Measurements from ENCODE around the gene KCNIP4. TPM values are rescaled to one million over a fixed set of nuclear protein-coding genes. Genes with fewer than 3 reads are reported as not detected.

KCNIP4 gene
- total and polyA plus RNA-seq, 2 experiments from 2014 or later, result 0.14 to 0.63 TPM

GRCh38 chr4:20831746-20832145 lies 1116.8 kb downstream of the KCNIP4 start:
- ATAC-seq, result no peak
- Histone ChIP-seq H3K9me2 (ENCODE audit: insufficient read depth) (peaks cover 4% of the 10 kb centered on the region; the same call in 1 of the 2 replicates), H3F3A (replicated peaks; ENCODE audit: low read depth) (no peaks in the 10 kb centered on the region), H3K4me2 (no peak overlapping the region), H3K27me3 (ENCODE audit: insufficient read depth) (no peaks in the 10 kb centered on the region), H4K20me1 (replicated peaks; ENCODE audit: insufficient read depth) (no peaks in the 10 kb centered on the region), H3K4me3 (no peak overlapping the region), H2AFZ (no peak overlapping the region), H3K4me1 (ENCODE audit: insufficient read depth) (no peaks in the 10 kb centered on the region), H3K27ac (ENCODE audit: low read depth) (no peak overlapping the region), H3K79me2 (replicated peaks; ENCODE audit: insufficient read depth) (no peaks in the 10 kb centered on the region), H3K36me3 (ENCODE audit: insufficient read depth) (no peaks in the 10 kb centered on the region)
- DNase-seq (ENCODE audit: low spot score), result no peak
- H3K36me3 Mint-ChIP-seq (ENCODE audit: low read depth), result no peaks in the 10 kb centered on the region
- H3K4me1 Mint-ChIP-seq, result no peaks in the 10 kb centered on the region; the same call in 2 of the 3 replicates
- no peak overlapping the region for H3K4me3 Mint-ChIP-seq
- TF ChIP-seq ETS1 (IDR thresholded peaks at IDR 0.05) (no peak), REST (IDR thresholded peaks at IDR 0.05; ENCODE audit: unreplicated experiment) (no peak), ZNF114 (CRISPR knock-in tag; IDR thresholded peaks at IDR 0.05) (no peak), EZH2phosphoT487 (IDR thresholded peaks at IDR 0.05; ENCODE audit: unreplicated experiment) (no peak), STAT1 (IDR thresholded peaks at IDR 0.05; ENCODE audit: unreplicated experiment) (no peak), NANOG (IDR thresholded peaks at IDR 0.05; ENCODE audit: borderline replicate concordance) (no peak), ZNF331 (CRISPR knock-in tag; IDR thresholded peaks at IDR 0.05; ENCODE audit: low read depth) (no peak), POLR2AphosphoS5 (IDR thresholded peaks at IDR 0.05; ENCODE audit: low read depth) (no peak), EZH2 (IDR thresholded peaks at IDR 0.05; ENCODE audit: low read depth, unreplicated experiment) (no peak), CREB1 (CRISPR knock-in tag; IDR thresholded peaks at IDR 0.05; ENCODE audit: low read depth) (no peak), JUNB (IDR thresholded peaks at IDR 0.05; ENCODE audit: unreplicated experiment) (no peak)
- peaks cover 3% of the 10 kb centered on the region for H3K27me3 Mint-ChIP-seq (ENCODE audit: insufficient read depth, low read depth, poor library complexity)
- no peaks in the 10 kb centered on the region for H3K9me3 Mint-ChIP-seq
- no peak overlapping the region for H3K27ac Mint-ChIP-seq

GRCh38 chr4:20829617-20830357 lies 1118.8 kb downstream of the KCNIP4 start:
- TF ChIP-seq ZNF331 (CRISPR knock-in tag; IDR thresholded peaks at IDR 0.05; ENCODE audit: low read depth), result no peak
- TF ChIP-seq ETS1 (IDR thresholded peaks at IDR 0.05), result no peak
- no peak for TF ChIP-seq NANOG (IDR thresholded peaks at IDR 0.05; ENCODE audit: borderline replicate concordance)
- TF ChIP-seq CREB1 (CRISPR knock-in tag; IDR thresholded peaks at IDR 0.05; ENCODE audit: low read depth), result no peak
- TF ChIP-seq CTCF (conservative IDR thresholded peaks at IDR 0.05; ENCODE audit: low read depth in 2 of 2), result no peak
- no peak for TF ChIP-seq STAT1 (IDR thresholded peaks at IDR 0.05; ENCODE audit: unreplicated experiment)
- no peak for TF ChIP-seq ZNF114 (CRISPR knock-in tag; IDR thresholded peaks at IDR 0.05)
- no peaks in the 10 kb centered on the region for H3K36me3 Mint-ChIP-seq (ENCODE audit: low read depth)
- no peaks in the 10 kb centered on the region for H3K79me2 ChIP-seq (replicated peaks; ENCODE audit: insufficient read depth)

More at GRCh38 chr4:20829617-20830357, 1118.8 kb downstream of the KCNIP4 start:
- H3K4me1 Mint-ChIP-seq, result no peaks in the 10 kb centered on the region; the same call in 2 of the 3 replicates
- no peak overlapping the region for H3K4me2 ChIP-seq
- no peaks in the 10 kb centered on the region for H3K27me3 ChIP-seq (ENCODE audit: insufficient read depth)
- no peaks in the 10 kb centered on the region for H4K20me1 ChIP-seq (replicated peaks; ENCODE audit: insufficient read depth)
- no peak overlapping the region for H3K27ac ChIP-seq (ENCODE audit: low read depth)
- no peak overlapping the region for H3K4me3 ChIP-seq
- no peak overlapping the region for H3K4me3 Mint-ChIP-seq
- H2AFZ ChIP-seq, result no peak overlapping the region
- ATAC-seq (no peak), DNase-seq (ENCODE audit: low spot score) (no peak)
- H3K27me3 Mint-ChIP-seq (ENCODE audit: insufficient read depth, low read depth, poor library complexity), result peaks cover 3% of the 10 kb centered on the region
- H3F3A ChIP-seq (replicated peaks; ENCODE audit: low read depth), result no peaks in the 10 kb centered on the region
- no peaks in the 10 kb centered on the region for H3K36me3 ChIP-seq (ENCODE audit: insufficient read depth)
- H3K27ac Mint-ChIP-seq, result no peak overlapping the region
- no peaks in the 10 kb centered on the region for H3K9me3 Mint-ChIP-seq
- H3K9me2 ChIP-seq (ENCODE audit: insufficient read depth), result no peaks in the 10 kb centered on the region
- no peaks in the 10 kb centered on the region for H3K4me1 ChIP-seq (ENCODE audit: insufficient read depth)
